Fibroblast of lung (primary cell): ENCODE measurements around the gene STC2.

Experiments used
- EZH2 ChIP-seq: IDR thresholded peaks from 2 replicates; pipeline ENCODE4 v1.5.1; 2012; ENCODE audit warnings: low read length, control low read depth, mild to moderate bottlenecking; ENCODE audit errors: missing control alignments
- TF ChIP-seq, protein P1 (sequence below), 2 donors: IDR thresholded peaks in 1 of 2; conservative IDR thresholded peaks in 1 of 2; 1 replicate in 1 of 2; 2 replicates in 1 of 2; pipeline ENCODE4 v1.5.1; 2011 to 2012; ENCODE audit warnings: low read length in 2 of 2, control low read depth in 1 of 2, inconsistent platforms in 1 of 2, low read depth in 1 of 2, mild to moderate bottlenecking in 1 of 2

DNA sequence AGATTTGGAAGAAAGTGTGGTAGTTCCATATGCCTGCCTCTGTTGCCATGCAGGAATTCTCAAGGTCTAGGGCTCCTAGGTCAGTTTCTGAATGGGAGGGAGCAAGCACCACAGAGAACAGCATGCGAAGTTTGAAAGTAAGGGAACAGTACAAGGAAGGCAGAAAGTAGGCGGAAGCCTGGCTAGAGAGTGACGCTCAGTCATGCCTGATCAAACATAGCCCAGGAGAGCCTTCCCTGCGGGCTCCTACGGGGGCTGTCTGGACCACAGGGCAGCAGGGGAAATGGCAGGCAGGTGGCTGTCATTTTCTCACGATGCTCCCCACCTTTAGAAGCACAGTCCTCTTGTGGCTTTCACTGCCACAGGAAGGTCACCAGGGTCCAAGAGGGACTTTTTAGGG is 12.8 kb upstream of the STC2 start:
- TF ChIP-seq, protein P1, sequence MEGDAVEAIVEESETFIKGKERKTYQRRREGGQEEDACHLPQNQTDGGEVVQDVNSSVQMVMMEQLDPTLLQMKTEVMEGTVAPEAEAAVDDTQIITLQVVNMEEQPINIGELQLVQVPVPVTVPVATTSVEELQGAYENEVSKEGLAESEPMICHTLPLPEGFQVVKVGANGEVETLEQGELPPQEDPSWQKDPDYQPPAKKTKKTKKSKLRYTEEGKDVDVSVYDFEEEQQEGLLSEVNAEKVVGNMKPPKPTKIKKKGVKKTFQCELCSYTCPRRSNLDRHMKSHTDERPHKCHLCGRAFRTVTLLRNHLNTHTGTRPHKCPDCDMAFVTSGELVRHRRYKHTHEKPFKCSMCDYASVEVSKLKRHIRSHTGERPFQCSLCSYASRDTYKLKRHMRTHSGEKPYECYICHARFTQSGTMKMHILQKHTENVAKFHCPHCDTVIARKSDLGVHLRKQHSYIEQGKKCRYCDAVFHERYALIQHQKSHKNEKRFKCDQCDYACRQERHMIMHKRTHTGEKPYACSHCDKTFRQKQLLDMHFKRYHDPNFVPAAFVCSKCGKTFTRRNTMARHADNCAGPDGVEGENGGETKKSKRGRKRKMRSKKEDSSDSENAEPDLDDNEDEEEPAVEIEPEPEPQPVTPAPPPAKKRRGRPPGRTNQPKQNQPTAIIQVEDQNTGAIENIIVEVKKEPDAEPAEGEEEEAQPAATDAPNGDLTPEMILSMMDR (conservative IDR thresholded peaks at IDR 0.05 in 1 of 2, IDR thresholded peaks at IDR 0.05 in 1 of 2; ENCODE audit: low read depth in 1 of 2, low read length in 2 of 2): no peak
- no peak for TF ChIP-seq EZH2
